ENCODE results near the gene MSANTD2. TPM values are rescaled to one million over a fixed set of nuclear protein-coding genes. Genes with fewer than 3 reads are reported as not detected.

Gene MSANTD2
- total and polyA plus RNA-seq, 2 experiments from 2014 or later: 18.7 to 34.4 TPM

DNA sequence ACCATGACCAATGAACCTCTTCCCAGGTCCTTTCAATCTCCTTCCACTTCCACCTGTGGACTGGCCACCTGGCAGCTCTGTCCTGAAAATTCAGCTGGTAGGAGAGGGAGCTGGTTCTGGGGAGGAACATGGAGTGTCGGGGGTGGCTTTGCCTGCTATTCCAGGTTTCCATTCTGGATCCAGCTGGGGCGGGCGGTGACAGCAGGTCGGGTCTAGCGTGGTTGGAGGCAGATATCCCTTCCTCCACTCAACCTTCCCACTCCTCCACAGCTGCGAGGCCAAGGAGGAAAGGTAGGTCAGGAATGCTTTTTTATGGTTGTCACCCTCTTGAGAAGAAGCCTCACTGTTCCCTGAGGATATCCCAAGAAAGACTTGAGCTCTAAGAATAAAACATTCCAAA lies 57.2 kb downstream of the MSANTD2 start:
- no peaks in the 10 kb centered on the region for H3K79me2 ChIP-seq (replicated peaks; ENCODE audit: insufficient read depth)
- ATAC-seq (no peak), DNase-seq (ENCODE audit: low spot score) (no peak)
- H3K9me3 Mint-ChIP-seq: no peaks in the 10 kb centered on the region
- peaks cover 29% of the 10 kb centered on the region for H4K20me1 ChIP-seq (replicated peaks; ENCODE audit: insufficient read depth)
- H2AFZ ChIP-seq: no peak overlapping the region
- no peak overlapping the region for H3K4me3 Mint-ChIP-seq
- H3K36me3 Mint-ChIP-seq (ENCODE audit: low read depth): no peaks in the 10 kb centered on the region; the same call in 1 of the 3 replicates
- TF ChIP-seq ZNF114 (CRISPR knock-in tag; IDR thresholded peaks at IDR 0.05): no peak
- TF ChIP-seq EZH2 (IDR thresholded peaks at IDR 0.05; ENCODE audit: low read depth, unreplicated experiment): peak; percentile 73
- no peak for TF ChIP-seq EZH2phosphoT487 (IDR thresholded peaks at IDR 0.05; ENCODE audit: unreplicated experiment)
- no peaks in the 10 kb centered on the region for H3K36me3 ChIP-seq (ENCODE audit: insufficient read depth)
- H3K4me1 ChIP-seq (ENCODE audit: insufficient read depth): peaks cover 47% of the 10 kb centered on the region
- no peaks in the 10 kb centered on the region for H3K9me2 ChIP-seq (ENCODE audit: insufficient read depth)
- no peak overlapping the region for H3K27ac ChIP-seq (ENCODE audit: low read depth)
- H3K4me3 ChIP-seq: no peak overlapping the region
- peaks cover 98% of the 10 kb centered on the region for H3K27me3 ChIP-seq (ENCODE audit: insufficient read depth)
- no peaks in the 10 kb centered on the region; the same call in 1 of the 2 replicates for H3F3A ChIP-seq (replicated peaks; ENCODE audit: low read depth)
- peaks cover 29% of the 10 kb centered on the region for H3K4me1 Mint-ChIP-seq
- peaks cover 99% of the 10 kb centered on the region for H3K27me3 Mint-ChIP-seq (ENCODE audit: insufficient read depth, low read depth, poor library complexity)
- no peak overlapping the region for H3K27ac Mint-ChIP-seq
- H3K4me2 ChIP-seq: no peak overlapping the region

DNA sequence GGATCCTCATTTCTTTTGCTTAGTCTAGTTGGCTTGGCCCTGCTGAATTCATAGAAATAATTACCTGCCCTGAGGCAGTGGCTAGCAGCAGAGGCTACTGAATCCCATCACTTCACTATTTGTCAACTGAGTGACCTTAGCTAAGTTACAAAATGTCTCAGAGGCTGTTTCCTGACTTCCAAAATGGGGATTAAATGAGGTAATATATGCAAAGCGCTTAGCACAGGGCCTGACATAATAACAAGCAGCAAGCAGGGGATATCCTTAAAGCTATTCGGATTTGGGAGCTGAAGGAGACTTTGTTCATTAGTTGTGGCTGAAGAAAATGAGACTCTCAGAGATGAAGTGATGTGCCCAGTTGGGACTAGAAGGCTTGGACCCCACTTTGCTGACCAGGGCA lies 57.7 kb downstream of the MSANTD2 start:
- no peak overlapping the region for H3K4me3 Mint-ChIP-seq
- H3K4me1 Mint-ChIP-seq: peaks cover 24% of the 10 kb centered on the region
- no peak overlapping the region for H3K4me2 ChIP-seq
- peaks cover 24% of the 10 kb centered on the region for H4K20me1 ChIP-seq (replicated peaks; ENCODE audit: insufficient read depth)
- H3F3A ChIP-seq (replicated peaks; ENCODE audit: low read depth): no peaks in the 10 kb centered on the region; the same call in 1 of the 2 replicates
- H3K36me3 Mint-ChIP-seq (ENCODE audit: low read depth): no peaks in the 10 kb centered on the region; the same call in 1 of the 3 replicates
- H3K27me3 ChIP-seq (ENCODE audit: insufficient read depth): peaks cover 98% of the 10 kb centered on the region
- no peak overlapping the region for H3K27ac ChIP-seq (ENCODE audit: low read depth)
- no peak for ATAC-seq
- H3K27me3 Mint-ChIP-seq (ENCODE audit: insufficient read depth, low read depth, poor library complexity): peaks cover 99% of the 10 kb centered on the region
- no peak overlapping the region for H3K4me3 ChIP-seq
- peaks cover 43% of the 10 kb centered on the region for H3K4me1 ChIP-seq (ENCODE audit: insufficient read depth)
- H3K27ac Mint-ChIP-seq: no peak overlapping the region
- H3K9me2 ChIP-seq (ENCODE audit: insufficient read depth): no peaks in the 10 kb centered on the region
- no peaks in the 10 kb centered on the region for H3K36me3 ChIP-seq (ENCODE audit: insufficient read depth)
- H3K9me3 Mint-ChIP-seq: no peaks in the 10 kb centered on the region
- H3K79me2 ChIP-seq (replicated peaks; ENCODE audit: insufficient read depth): no peaks in the 10 kb centered on the region
- no peak for DNase-seq (ENCODE audit: low spot score)
- no peak overlapping the region for H2AFZ ChIP-seq
- TF ChIP-seq ZNF331 (CRISPR knock-in tag; IDR thresholded peaks at IDR 0.05; ENCODE audit: low read depth) (no peak), ZNF114 (CRISPR knock-in tag; IDR thresholded peaks at IDR 0.05) (no peak), POLR2AphosphoS5 (IDR thresholded peaks at IDR 0.05; ENCODE audit: low read depth) (no peak), STAT1 (IDR thresholded peaks at IDR 0.05; ENCODE audit: unreplicated experiment) (no peak), JUNB (IDR thresholded peaks at IDR 0.05; ENCODE audit: unreplicated experiment) (no peak), NANOG (IDR thresholded peaks at IDR 0.05; ENCODE audit: borderline replicate concordance) (no peak), EZH2 (IDR thresholded peaks at IDR 0.05; ENCODE audit: low read depth, unreplicated experiment) (no peak), EZH2phosphoT487 (IDR thresholded peaks at IDR 0.05; ENCODE audit: unreplicated experiment) (no peak), CREB1 (CRISPR knock-in tag; IDR thresholded peaks at IDR 0.05; ENCODE audit: low read depth) (no peak)
- TF ChIP-seq, protein P1, sequence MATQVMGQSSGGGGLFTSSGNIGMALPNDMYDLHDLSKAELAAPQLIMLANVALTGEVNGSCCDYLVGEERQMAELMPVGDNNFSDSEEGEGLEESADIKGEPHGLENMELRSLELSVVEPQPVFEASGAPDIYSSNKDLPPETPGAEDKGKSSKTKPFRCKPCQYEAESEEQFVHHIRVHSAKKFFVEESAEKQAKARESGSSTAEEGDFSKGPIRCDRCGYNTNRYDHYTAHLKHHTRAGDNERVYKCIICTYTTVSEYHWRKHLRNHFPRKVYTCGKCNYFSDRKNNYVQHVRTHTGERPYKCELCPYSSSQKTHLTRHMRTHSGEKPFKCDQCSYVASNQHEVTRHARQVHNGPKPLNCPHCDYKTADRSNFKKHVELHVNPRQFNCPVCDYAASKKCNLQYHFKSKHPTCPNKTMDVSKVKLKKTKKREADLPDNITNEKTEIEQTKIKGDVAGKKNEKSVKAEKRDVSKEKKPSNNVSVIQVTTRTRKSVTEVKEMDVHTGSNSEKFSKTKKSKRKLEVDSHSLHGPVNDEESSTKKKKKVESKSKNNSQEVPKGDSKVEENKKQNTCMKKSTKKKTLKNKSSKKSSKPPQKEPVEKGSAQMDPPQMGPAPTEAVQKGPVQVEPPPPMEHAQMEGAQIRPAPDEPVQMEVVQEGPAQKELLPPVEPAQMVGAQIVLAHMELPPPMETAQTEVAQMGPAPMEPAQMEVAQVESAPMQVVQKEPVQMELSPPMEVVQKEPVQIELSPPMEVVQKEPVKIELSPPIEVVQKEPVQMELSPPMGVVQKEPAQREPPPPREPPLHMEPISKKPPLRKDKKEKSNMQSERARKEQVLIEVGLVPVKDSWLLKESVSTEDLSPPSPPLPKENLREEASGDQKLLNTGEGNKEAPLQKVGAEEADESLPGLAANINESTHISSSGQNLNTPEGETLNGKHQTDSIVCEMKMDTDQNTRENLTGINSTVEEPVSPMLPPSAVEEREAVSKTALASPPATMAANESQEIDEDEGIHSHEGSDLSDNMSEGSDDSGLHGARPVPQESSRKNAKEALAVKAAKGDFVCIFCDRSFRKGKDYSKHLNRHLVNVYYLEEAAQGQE (IDR thresholded peaks at IDR 0.05; ENCODE audit: unreplicated experiment): no peak
- TF ChIP-seq, protein P2, sequence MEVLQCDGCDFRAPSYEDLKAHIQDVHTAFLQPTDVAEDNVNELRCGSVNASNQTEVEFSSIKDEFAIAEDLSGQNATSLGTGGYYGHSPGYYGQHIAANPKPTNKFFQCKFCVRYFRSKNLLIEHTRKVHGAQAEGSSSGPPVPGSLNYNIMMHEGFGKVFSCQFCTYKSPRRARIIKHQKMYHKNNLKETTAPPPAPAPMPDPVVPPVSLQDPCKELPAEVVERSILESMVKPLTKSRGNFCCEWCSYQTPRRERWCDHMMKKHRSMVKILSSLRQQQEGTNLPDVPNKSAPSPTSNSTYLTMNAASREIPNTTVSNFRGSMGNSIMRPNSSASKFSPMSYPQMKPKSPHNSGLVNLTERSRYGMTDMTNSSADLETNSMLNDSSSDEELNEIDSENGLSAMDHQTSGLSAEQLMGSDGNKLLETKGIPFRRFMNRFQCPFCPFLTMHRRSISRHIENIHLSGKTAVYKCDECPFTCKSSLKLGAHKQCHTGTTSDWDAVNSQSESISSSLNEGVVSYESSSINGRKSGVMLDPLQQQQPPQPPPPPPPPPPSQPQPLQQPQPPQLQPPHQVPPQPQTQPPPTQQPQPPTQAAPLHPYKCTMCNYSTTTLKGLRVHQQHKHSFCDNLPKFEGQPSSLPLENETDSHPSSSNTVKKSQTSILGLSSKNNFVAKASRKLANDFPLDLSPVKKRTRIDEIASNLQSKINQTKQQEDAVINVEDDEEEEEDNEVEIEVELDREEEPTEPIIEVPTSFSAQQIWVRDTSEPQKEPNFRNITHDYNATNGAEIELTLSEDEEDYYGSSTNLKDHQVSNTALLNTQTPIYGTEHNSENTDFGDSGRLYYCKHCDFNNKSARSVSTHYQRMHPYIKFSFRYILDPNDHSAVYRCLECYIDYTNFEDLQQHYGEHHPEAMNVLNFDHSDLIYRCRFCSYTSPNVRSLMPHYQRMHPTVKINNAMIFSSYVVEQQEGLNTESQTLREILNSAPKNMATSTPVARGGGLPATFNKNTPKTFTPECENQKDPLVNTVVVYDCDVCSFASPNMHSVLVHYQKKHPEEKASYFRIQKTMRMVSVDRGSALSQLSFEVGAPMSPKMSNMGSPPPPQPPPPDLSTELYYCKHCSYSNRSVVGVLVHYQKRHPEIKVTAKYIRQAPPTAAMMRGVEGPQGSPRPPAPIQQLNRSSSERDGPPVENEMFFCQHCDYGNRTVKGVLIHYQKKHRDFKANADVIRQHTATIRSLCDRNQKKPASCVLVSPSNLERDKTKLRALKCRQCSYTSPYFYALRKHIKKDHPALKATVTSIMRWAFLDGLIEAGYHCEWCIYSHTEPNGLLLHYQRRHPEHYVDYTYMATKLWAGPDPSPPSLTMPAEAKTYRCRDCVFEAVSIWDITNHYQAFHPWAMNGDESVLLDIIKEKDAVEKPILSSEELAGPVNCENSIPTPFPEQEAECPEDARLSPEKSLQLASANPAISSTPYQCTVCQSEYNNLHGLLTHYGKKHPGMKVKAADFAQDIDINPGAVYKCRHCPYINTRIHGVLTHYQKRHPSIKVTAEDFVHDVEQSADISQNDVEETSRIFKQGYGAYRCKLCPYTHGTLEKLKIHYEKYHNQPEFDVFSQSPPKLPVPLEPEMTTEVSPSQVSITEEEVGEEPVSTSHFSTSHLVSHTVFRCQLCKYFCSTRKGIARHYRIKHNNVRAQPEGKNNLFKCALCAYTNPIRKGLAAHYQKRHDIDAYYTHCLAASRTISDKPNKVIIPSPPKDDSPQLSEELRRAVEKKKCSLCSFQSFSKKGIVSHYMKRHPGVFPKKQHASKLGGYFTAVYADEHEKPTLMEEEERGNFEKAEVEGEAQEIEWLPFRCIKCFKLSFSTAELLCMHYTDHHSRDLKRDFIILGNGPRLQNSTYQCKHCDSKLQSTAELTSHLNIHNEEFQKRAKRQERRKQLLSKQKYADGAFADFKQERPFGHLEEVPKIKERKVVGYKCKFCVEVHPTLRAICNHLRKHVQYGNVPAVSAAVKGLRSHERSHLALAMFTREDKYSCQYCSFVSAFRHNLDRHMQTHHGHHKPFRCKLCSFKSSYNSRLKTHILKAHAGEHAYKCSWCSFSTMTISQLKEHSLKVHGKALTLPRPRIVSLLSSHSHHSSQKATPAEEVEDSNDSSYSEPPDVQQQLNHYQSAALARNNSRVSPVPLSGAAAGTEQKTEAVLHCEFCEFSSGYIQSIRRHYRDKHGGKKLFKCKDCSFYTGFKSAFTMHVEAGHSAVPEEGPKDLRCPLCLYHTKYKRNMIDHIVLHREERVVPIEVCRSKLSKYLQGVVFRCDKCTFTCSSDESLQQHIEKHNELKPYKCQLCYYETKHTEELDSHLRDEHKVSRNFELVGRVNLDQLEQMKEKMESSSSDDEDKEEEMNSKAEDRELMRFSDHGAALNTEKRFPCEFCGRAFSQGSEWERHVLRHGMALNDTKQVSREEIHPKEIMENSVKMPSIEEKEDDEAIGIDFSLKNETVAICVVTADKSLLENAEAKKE (CRISPR knock-in tag; IDR thresholded peaks at IDR 0.05): no peak
- TF ChIP-seq, protein P3, sequence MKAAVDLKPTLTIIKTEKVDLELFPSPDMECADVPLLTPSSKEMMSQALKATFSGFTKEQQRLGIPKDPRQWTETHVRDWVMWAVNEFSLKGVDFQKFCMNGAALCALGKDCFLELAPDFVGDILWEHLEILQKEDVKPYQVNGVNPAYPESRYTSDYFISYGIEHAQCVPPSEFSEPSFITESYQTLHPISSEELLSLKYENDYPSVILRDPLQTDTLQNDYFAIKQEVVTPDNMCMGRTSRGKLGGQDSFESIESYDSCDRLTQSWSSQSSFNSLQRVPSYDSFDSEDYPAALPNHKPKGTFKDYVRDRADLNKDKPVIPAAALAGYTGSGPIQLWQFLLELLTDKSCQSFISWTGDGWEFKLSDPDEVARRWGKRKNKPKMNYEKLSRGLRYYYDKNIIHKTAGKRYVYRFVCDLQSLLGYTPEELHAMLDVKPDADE (IDR thresholded peaks at IDR 0.05): no peak
